Smooth muscle cell (in vitro differentiated cells): Measurements from ENCODE around the gene TXNDC2. TPM values are rescaled to one million over a fixed set of nuclear protein-coding genes. Genes with fewer than 3 reads are reported as not detected.

Source experiments
- DNase-seq: peaks from one replicate; lab custom pipeline; 2025; ENCODE audit not compliant: unreplicated experiment; lab: John Stamatoyannopoulos, UW
- H2AFZ ChIP-seq: fragments of 200-600 bp; sonication (generic); 2 replicates; pipeline ENCODE4 v1.6.0; 2016; ENCODE audit warnings: antibody characterized with exemption, low read depth, mild to moderate bottlenecking
- H3F3A ChIP-seq: fragments of 200-600 bp; sonication (generic); 2 replicates; pipeline ENCODE4 v1.6.0; 2017; ENCODE audit warnings: antibody characterized with exemption, low read depth
- H3K27ac ChIP-seq: fragments of 200-600 bp; sonication (generic); 2 replicates; pipeline ENCODE4 v1.5.1; 2016; ENCODE audit warnings: low read depth, mild to moderate bottlenecking
- H3K27me3 ChIP-seq: fragments of 200-600 bp; sonication (generic); 2 replicates; pipeline ENCODE4 v1.6.1; 2016; ENCODE audit warnings: low read depth, mild to moderate bottlenecking
- H3K36me3 ChIP-seq: fragments of 200-600 bp; sonication (generic); 2 replicates; pipeline ENCODE4 v1.5.1; 2016; ENCODE audit warnings: low read depth
- H3K4me1 ChIP-seq: fragments of 200-600 bp; sonication (generic); 2 replicates; pipeline ENCODE4 v1.5.1; 2016; ENCODE audit warnings: low read depth
- H3K4me2 ChIP-seq: fragments of 200-600 bp; sonication (generic); 2 replicates; pipeline ENCODE4 v1.6.0; 2016; ENCODE audit warnings: mild to moderate bottlenecking
- H3K4me3 ChIP-seq: fragments of 200-600 bp; sonication (generic); 2 replicates; pipeline ENCODE4 v1.5.1; 2016; ENCODE audit warnings: mild to moderate bottlenecking
- H3K79me2 ChIP-seq: fragments of 200-600 bp; sonication (generic); 2 replicates; pipeline ENCODE4 v1.6.0; 2016; ENCODE audit warnings: low read depth, mild to moderate bottlenecking
- H3K9ac ChIP-seq: fragments of 200-600 bp; sonication (generic); 2 replicates; pipeline ENCODE4 v1.6.0; 2016; ENCODE audit warnings: low read depth
- H3K9me3 ChIP-seq: fragments of 200-600 bp; sonication (generic); replicated peaks from 2 replicates; pipeline ENCODE4 v1.5.1; 2016; ENCODE audit warnings: low read depth
- H4K20me1 ChIP-seq: fragments of 200-600 bp; sonication (generic); 2 replicates; pipeline ENCODE4 v1.6.0; 2016; ENCODE audit warnings: low read depth
- CTCF ChIP-seq: fragments of 200-600 bp; sonication (generic); IDR thresholded peaks from 2 replicates; pipeline ENCODE4 v1.5.1; 2017; ENCODE audit warnings: borderline replicate concordance, mild to moderate bottlenecking, antibody characterized with exemption; ENCODE audit not compliant: insufficient read depth, poor library complexity, severe bottlenecking
- WGBS: methylation state at CpG from one replicate; pipeline ENCODE4 v1.1.7; 2016; ENCODE audit warnings: low lambda C conversion rate; 5-methylcytosine and 5-hydroxymethylcytosine counted together
- polyA plus RNA-seq: library from polyadenylated mRNA; unstranded; fragments of >200 nt; fragmentation: Nextera tagmentation; extraction: Ambion mirVana; gene quantifications from 2 replicates; pipeline ENCODE4 v1.2.1, GENCODE V29; 2016
- total RNA-seq: library from RNA; depleted of rRNA; stranded (reverse); fragments of >200 nt; gene quantifications from 2 replicates; pipeline ENCODE4 v1.2.3, GENCODE V29; 2014

Gene TXNDC2
- total and polyA plus RNA-seq, 2 experiments from 2014 or later: 0.58 TPM; not detected in 1

GRCh38 chr18:9846162-9846925, 39.4 kb upstream of the TXNDC2 start:
- no peak overlapping the region for H3K9ac ChIP-seq
- H3K4me3 ChIP-seq: no peak overlapping the region
- H3K9me3 ChIP-seq: no peaks in the 10 kb centered on the region
- peaks cover 6% of the 10 kb centered on the region for H3K4me1 ChIP-seq
- no peak for TF ChIP-seq CTCF
- H3K4me2 ChIP-seq: no peak overlapping the region
- H4K20me1 ChIP-seq: peaks cover 39% of the 10 kb centered on the region
- no peaks in the 10 kb centered on the region for H3K36me3 ChIP-seq
- H3K27ac ChIP-seq: no peak overlapping the region
- 81% methylated on average over 10 of the region's 10 CpGs for WGBS
- H3K27me3 ChIP-seq: no peaks in the 10 kb centered on the region
- no peak overlapping the region for H2AFZ ChIP-seq
- no peak for DNase-seq
- peaks cover 13% of the 10 kb centered on the region for H3K79me2 ChIP-seq
- H3F3A ChIP-seq: peaks cover 3% of the 10 kb centered on the region

GRCh38 chr18:9848170-9848879, 37.4 kb upstream of the TXNDC2 start:
- no peaks in the 10 kb centered on the region for H3K9me3 ChIP-seq
- no peak for TF ChIP-seq CTCF
- 74% methylated on average over 5 of the region's 5 CpGs for WGBS

GRCh38 chr18:9849407-9850283, 36.1 kb upstream of the TXNDC2 start:
- H3K4me3 ChIP-seq: no peak overlapping the region
- H3K4me2 ChIP-seq: peak overlapping the region; percentile 33
- H3K4me1 ChIP-seq: peaks cover 6% of the 10 kb centered on the region
- H3K9me3 ChIP-seq: no peaks in the 10 kb centered on the region
- H3K27me3 ChIP-seq: no peaks in the 10 kb centered on the region
- peak overlapping the region; percentile 34 for H3K27ac ChIP-seq
- no peak for DNase-seq
- H4K20me1 ChIP-seq: peaks cover 16% of the 10 kb centered on the region
- no peaks in the 10 kb centered on the region for H3K36me3 ChIP-seq
- H3K9ac ChIP-seq: no peak overlapping the region
- no peak overlapping the region for H2AFZ ChIP-seq
- WGBS: 73% methylated on average over 18 of the region's 18 CpGs
- no peak for TF ChIP-seq CTCF
- peaks cover 8% of the 10 kb centered on the region for H3K79me2 ChIP-seq
- peaks cover 7% of the 10 kb centered on the region for H3F3A ChIP-seq

More at GRCh38 chr18:9848170-9848879, 37.4 kb upstream of the TXNDC2 start:
- DNase-seq: no peak
- H3K9ac ChIP-seq: no peak overlapping the region
- peaks cover 23% of the 10 kb centered on the region for H4K20me1 ChIP-seq
- H3K79me2 ChIP-seq: peaks cover 8% of the 10 kb centered on the region
- no peak overlapping the region for H3K4me3 ChIP-seq
- no peak overlapping the region for H3K27ac ChIP-seq
- H3K27me3 ChIP-seq: no peaks in the 10 kb centered on the region
- no peaks in the 10 kb centered on the region for H3K36me3 ChIP-seq
- H2AFZ ChIP-seq: no peak overlapping the region
- peaks cover 6% of the 10 kb centered on the region for H3K4me1 ChIP-seq
- H3F3A ChIP-seq: peaks cover 3% of the 10 kb centered on the region
- no peak overlapping the region for H3K4me2 ChIP-seq
